Calu3 (cell line): ENCODE data around the gene UXS1. TPM values are rescaled to one million over a fixed set of nuclear protein-coding genes. Genes with fewer than 3 reads are reported as not detected.
A peak's percentile ranks its signal among the peaks of the same experiment; 100 is the strongest.

ENCODE experiments used
- BruUV-seq: library from RNA; stranded (reverse); fragments of 400-500 nt; replicated peaks from 2 replicates; lab custom pipeline; 2021; lab: Mats Ljungman, UMichigan
- CTCF ChIA-PET: fragments of 300-600 bp; sonication (Branson Sonifier 250); formaldehyde crosslinking; loops from one replicate; lab custom pipeline; 2022; ENCODE audit warnings: antibody characterized with exemption; lab: Charles Lee
- DNase-seq: peaks from one replicate; pipeline ENCODE4 v3.0.0; 2022
- H3K27ac Mint-ChIP-seq: one replicate; pipeline ENCODE4 v1.8.0; 2022; ENCODE audit warnings: mixed read lengths; ENCODE audit not compliant: unreplicated experiment
- H3K27me3 Mint-ChIP-seq: one replicate; pipeline ENCODE4 v1.8.0; 2022; ENCODE audit warnings: mixed read lengths; ENCODE audit not compliant: unreplicated experiment
- H3K36me3 Mint-ChIP-seq: one replicate; pipeline ENCODE4 v1.8.0; 2022; ENCODE audit warnings: mild to moderate bottlenecking, moderate library complexity, mixed read lengths; ENCODE audit not compliant: insufficient read depth, unreplicated experiment
- H3K4me1 Mint-ChIP-seq: one replicate; pipeline ENCODE4 v1.8.0; 2022; ENCODE audit warnings: mild to moderate bottlenecking, low read depth, mixed read lengths; ENCODE audit not compliant: unreplicated experiment
- H3K4me3 Mint-ChIP-seq: one replicate; pipeline ENCODE4 v1.8.0; 2022; ENCODE audit warnings: mild to moderate bottlenecking, low read depth, moderate library complexity, mixed read lengths; ENCODE audit not compliant: unreplicated experiment
- H3K9me3 Mint-ChIP-seq: one replicate; pipeline ENCODE4 v1.8.0; 2022; ENCODE audit warnings: low read depth, mixed read lengths; ENCODE audit not compliant: unreplicated experiment
- intact Hi-C: fragments of 100-400 bp; cut with micrococcal nuclease; formaldehyde crosslinking; loops from one replicate; pipeline ENCODE4 v1.10.0; 2022; ENCODE audit not compliant: unreplicated experiment
- total RNA-seq: library from RNA; stranded (reverse); gene quantifications from 2 replicates; pipeline ENCODE4 v1.2.3, GENCODE V29; 2022
- TF ChIP-seq, protein P1 (sequence below): fragments of 200-600 bp; IDR thresholded peaks from one replicate; pipeline ENCODE4 v1.8.0; 2022; ENCODE audit warnings: antibody characterized with exemption; ENCODE audit not compliant: unreplicated experiment

Gene UXS1
- total RNA-seq, 1 experiment from 2014 or later: 87.7 TPM

DNA sequence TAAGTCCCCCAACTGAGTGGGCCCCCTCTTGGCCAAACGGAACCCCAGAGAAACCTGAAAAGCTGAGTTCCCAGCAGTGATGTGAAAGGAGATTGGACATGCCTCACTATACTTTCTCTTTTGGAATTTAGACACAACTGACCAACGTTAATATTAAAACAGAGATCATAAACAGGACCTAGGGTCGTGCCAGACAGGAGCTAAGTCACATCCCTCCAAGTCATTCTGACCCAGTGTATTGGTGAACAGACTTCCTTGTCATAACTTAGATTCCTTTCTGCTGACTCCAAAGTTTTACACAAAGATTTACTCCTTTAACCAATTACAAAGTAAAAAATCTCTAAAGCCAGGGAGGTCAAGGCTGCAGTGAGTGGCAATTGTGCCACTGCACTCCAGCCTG, 46.9 kb downstream of the UXS1 start:
- peak overlapping the region; percentile 10 for H3K27ac Mint-ChIP-seq
- intact Hi-C loops: no loop called here
- BruUV-seq: no TSS peak
- H3K4me1 Mint-ChIP-seq: peaks cover 16% of the 10 kb centered on the region
- TF ChIP-seq, protein P1, sequence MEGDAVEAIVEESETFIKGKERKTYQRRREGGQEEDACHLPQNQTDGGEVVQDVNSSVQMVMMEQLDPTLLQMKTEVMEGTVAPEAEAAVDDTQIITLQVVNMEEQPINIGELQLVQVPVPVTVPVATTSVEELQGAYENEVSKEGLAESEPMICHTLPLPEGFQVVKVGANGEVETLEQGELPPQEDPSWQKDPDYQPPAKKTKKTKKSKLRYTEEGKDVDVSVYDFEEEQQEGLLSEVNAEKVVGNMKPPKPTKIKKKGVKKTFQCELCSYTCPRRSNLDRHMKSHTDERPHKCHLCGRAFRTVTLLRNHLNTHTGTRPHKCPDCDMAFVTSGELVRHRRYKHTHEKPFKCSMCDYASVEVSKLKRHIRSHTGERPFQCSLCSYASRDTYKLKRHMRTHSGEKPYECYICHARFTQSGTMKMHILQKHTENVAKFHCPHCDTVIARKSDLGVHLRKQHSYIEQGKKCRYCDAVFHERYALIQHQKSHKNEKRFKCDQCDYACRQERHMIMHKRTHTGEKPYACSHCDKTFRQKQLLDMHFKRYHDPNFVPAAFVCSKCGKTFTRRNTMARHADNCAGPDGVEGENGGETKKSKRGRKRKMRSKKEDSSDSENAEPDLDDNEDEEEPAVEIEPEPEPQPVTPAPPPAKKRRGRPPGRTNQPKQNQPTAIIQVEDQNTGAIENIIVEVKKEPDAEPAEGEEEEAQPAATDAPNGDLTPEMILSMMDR: no peak
- no peaks in the 10 kb centered on the region for H3K27me3 Mint-ChIP-seq
- peaks cover 6% of the 10 kb centered on the region for H3K36me3 Mint-ChIP-seq
- no peaks in the 10 kb centered on the region for H3K9me3 Mint-ChIP-seq
- CTCF ChIA-PET: no interaction called here
- no peak overlapping the region for H3K4me3 Mint-ChIP-seq
- no peak for DNase-seq

DNA sequence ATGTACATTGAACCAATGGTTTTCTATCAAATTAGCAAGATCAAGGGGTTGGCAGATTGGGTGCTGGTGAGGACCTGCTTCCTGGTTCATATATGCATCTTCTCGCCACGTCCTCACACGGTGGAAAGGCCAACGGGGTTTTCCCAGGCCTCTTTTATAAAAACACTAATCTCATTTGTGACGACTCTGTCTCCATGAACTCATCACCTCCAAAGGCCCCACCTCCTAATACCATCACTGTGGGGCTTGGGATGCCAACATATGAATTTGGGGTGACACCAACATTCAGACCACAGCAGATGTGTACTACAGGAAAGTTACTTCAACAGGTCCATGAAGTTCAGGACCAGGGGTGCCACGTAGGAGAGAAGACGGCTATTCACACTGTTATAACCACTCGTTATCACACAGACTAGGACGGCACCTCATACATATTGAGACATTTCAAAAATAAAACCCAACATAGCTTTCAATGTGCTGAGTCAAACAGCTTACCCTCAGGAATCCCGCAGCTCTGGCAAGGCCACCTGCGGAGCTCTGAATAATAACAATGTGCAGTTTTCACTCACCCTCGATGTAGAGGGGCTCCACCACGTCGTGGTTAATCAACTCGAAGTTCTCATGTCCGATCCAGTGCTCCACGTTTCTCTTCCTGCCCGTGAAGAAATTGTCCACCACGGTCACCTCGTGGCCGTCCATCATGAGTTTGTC, 49.3 kb downstream of the UXS1 start:
- intact Hi-C loops: no loop called here
- Mint-ChIP-seq H3K36me3 (peaks cover 6% of the 10 kb centered on the region), H3K4me3 (no peak overlapping the region), H3K9me3 (no peaks in the 10 kb centered on the region), H3K4me1 (peaks cover 16% of the 10 kb centered on the region), H3K27me3 (no peaks in the 10 kb centered on the region), H3K27ac (no peak overlapping the region)
- TF ChIP-seq, protein P1: no peak
- DNase-seq: no peak
- CTCF ChIA-PET: no interaction called here
- BruUV-seq: no TSS peak

DNA sequence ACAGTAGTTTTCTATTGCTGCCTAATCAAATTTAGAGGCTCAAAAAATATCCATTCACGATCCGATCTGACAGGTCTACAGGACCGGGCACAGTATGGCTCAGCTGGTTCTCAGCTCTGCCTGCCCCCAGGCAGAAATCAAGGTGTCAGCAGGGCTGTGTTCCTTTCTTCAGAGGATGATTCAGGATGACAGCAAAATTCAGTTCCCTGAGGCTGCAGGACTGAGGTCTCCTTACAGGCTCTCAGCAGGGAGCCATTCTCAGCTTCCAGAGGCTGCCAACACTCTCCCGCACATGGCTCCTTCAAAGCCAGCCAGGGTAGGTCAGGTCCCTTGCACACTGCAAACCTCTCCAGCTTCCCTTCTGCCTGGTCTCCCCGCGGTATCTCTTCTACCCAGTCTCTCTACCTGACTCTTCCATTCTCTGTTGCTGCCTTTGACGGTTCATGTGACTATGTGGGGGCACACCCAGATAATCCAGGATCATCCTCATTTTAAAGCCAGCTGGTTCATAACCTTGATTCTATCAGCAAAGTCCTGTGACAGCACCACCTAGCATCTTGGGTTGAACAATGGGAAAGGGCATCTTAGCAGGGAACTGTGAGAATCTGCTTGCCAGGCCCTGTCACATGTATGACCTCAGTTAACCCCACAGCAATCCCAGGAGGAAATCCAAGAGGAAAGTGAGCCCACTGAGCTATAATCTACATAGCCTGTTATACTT, 50.4 kb downstream of the UXS1 start:
- Mint-ChIP-seq H3K9me3 (no peaks in the 10 kb centered on the region), H3K4me1 (peaks cover 16% of the 10 kb centered on the region), H3K4me3 (no peak overlapping the region), H3K36me3 (peaks cover 6% of the 10 kb centered on the region), H3K27ac (no peak overlapping the region), H3K27me3 (no peaks in the 10 kb centered on the region)
- DNase-seq: no peak
- TF ChIP-seq, protein P1: no peak
- BruUV-seq: no TSS peak
- intact Hi-C loops: no loop called here
- CTCF ChIA-PET: no interaction called here

DNA sequence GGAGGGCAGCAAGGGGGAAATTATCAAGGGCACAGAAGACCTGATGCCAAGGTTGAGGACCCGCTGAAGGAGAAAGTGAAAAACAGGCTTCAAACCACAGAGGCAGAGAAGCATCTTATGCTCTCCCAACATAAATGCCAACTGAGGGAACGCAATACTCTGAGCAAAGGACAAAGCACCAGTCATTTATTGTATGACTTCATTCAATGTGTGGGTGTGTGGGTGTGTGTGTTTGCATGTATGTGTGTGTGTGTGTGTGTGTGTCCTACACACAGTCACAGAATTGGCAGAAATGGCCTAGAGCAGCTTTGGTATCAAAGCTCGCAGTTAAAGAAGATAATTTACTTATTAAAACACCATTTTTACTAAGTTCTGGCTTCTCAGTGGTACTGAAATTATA, 51.4 kb downstream of the UXS1 start:
- peaks cover 9% of the 10 kb centered on the region for H3K4me1 Mint-ChIP-seq
- H3K27me3 Mint-ChIP-seq: no peaks in the 10 kb centered on the region
- no peaks in the 10 kb centered on the region for H3K36me3 Mint-ChIP-seq

More for the DNA sequence above, 51.4 kb downstream of the UXS1 start:
- no peak overlapping the region for H3K4me3 Mint-ChIP-seq
- no TSS peak for BruUV-seq
- intact Hi-C loops: no loop called here
- H3K9me3 Mint-ChIP-seq: no peaks in the 10 kb centered on the region
- TF ChIP-seq, protein P1: no peak
- H3K27ac Mint-ChIP-seq: no peak overlapping the region
- CTCF ChIA-PET: no interaction called here
- DNase-seq: no peak
